HCT116 (cell line): Measurements from ENCODE around the gene CALD1.

Experiments
- POLR2A ChIP-seq: IDR thresholded peaks from 2 replicates; pipeline ENCODE4 v1.7.0; 2011; ENCODE audit warnings: borderline replicate concordance; ENCODE audit not compliant: insufficient read depth, insufficient read length; ENCODE audit errors: extremely low read depth
- POLR2AphosphoS5 ChIP-seq: IDR thresholded peaks from 2 replicates; pipeline ENCODE4 v1.6.1; 2011; ENCODE audit warnings: mild to moderate bottlenecking, low read depth, low read length, moderate library complexity
- SP1 ChIP-seq: IDR thresholded peaks from 2 replicates; pipeline ENCODE4 v1.6.1; 2012; ENCODE audit warnings: low read depth
- TF ChIP-seq, protein P1 (sequence below), 3 experiments: fragments of 200-600 bp in 1 of 3; sonication (generic) in 1 of 3; IDR thresholded peaks in 2 of 3; conservative IDR thresholded peaks in 1 of 3; 2 replicates each; pipeline ENCODE4 v1.5.1; 2012 to 2017; ENCODE audit warnings: low read depth in 2 of 3, low read length in 2 of 3, antibody characterized with exemption in 1 of 3, borderline replicate concordance in 1 of 3, control low read depth in 1 of 3, mild to moderate bottlenecking in 1 of 3, mixed read lengths in 1 of 3, mixed run types in 1 of 3, moderate library complexity in 1 of 3; ENCODE audit not compliant: insufficient read depth in 1 of 3

- TF ChIP-seq SP1 (no peak), POLR2A (no peak), POLR2AphosphoS5 (no peak)
- TF ChIP-seq, protein P1, sequence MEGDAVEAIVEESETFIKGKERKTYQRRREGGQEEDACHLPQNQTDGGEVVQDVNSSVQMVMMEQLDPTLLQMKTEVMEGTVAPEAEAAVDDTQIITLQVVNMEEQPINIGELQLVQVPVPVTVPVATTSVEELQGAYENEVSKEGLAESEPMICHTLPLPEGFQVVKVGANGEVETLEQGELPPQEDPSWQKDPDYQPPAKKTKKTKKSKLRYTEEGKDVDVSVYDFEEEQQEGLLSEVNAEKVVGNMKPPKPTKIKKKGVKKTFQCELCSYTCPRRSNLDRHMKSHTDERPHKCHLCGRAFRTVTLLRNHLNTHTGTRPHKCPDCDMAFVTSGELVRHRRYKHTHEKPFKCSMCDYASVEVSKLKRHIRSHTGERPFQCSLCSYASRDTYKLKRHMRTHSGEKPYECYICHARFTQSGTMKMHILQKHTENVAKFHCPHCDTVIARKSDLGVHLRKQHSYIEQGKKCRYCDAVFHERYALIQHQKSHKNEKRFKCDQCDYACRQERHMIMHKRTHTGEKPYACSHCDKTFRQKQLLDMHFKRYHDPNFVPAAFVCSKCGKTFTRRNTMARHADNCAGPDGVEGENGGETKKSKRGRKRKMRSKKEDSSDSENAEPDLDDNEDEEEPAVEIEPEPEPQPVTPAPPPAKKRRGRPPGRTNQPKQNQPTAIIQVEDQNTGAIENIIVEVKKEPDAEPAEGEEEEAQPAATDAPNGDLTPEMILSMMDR (IDR thresholded peaks at IDR 0.05 in 2 of 3, conservative IDR thresholded peaks at IDR 0.05 in 1 of 3; ENCODE audit: borderline replicate concordance in 1 of 3, insufficient read depth in 1 of 3, low read depth in 2 of 3, low read length in 2 of 3): no peak
These were observed 1.7 kb downstream of the CALD1 start for GRCh38 chr7:134781171-134781570.
